H1 (cell line): ENCODE results near the gene SLC1A3. TPM values are rescaled to one million over a fixed set of nuclear protein-coding genes. Genes with fewer than 3 reads are reported as not detected.

Source experiments
- polyA plus RNA-seq, 7 experiments: library from polyadenylated mRNA; depleted of rRNA in 3 of 7; stranded (reverse) in 5 of 7; unstranded in 2 of 7; fragments of >200 nt in 5 of 7; fragments of 200-250 nt in 2 of 7; gene quantifications; 1 replicate in 5 of 7; 2 replicates in 1 of 7; 4 replicates in 1 of 7; pipeline versions ENCODE4 v1.2.1 to v1.2.3, GENCODE V29; 2011 to 2013; ENCODE audit warnings: missing spikeins in 2 of 7, mixed read lengths in 2 of 7
- total RNA-seq: library from RNA; stranded (reverse); fragmentation: NEBNext Ultra II Directional; extraction: Animal tissue kit (Norgen Biotek cat#: 25700); gene quantifications from 2 replicates; pipeline ENCODE4 v1.2.1, GENCODE V29; 2021
- TF ChIP-seq, protein P1 (sequence below): IDR thresholded peaks from 2 replicates; pipeline ENCODE4 v1.6.1; 2012; ENCODE audit warnings: low read length, inconsistent platforms

SLC1A3 gene
- total and polyA plus RNA-seq, 2 of the 8 experiments (the other 6 are each of a cell fraction or from before 2014, with no cell fraction given) = 26.7 to 35.3 TPM

DNA sequence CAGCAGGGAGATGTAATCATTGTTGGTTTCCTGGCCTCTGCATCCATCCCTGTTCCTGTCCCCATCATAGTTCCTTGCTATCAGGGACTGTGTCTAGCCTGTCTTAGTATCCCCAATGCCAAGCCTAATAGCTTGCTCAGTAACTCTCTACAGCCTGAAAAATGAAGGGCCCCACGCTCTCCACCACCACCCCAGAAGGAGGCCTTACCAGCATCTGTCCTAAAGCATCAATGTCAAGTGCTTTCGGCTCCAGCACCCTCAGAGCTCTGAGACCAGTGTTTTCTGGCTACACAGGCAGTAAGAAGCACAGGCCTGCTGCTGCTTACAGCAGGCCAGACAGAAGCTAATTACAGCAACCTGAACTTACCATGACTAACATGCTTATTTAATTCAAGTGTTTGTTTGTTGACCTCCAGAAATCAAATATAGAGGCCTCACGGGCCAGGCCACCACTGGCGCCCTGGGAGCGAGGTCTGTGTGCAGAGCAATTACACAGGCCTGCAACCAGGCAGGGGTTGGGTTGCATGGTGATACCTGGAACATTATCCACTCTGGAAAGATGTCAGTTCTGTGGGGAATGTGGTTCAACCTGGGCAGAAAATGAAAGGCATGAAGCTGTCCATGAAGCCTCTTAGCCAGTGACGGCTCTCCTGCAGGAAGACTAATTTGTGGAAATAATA lies 124.3 kb downstream of the SLC1A3 start (continued):
- TF ChIP-seq, protein P1, sequence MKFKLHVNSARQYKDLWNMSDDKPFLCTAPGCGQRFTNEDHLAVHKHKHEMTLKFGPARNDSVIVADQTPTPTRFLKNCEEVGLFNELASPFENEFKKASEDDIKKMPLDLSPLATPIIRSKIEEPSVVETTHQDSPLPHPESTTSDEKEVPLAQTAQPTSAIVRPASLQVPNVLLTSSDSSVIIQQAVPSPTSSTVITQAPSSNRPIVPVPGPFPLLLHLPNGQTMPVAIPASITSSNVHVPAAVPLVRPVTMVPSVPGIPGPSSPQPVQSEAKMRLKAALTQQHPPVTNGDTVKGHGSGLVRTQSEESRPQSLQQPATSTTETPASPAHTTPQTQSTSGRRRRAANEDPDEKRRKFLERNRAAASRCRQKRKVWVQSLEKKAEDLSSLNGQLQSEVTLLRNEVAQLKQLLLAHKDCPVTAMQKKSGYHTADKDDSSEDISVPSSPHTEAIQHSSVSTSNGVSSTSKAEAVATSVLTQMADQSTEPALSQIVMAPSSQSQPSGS = no peak
- TF ChIP-seq, all 59 proteins: peak for 0
